Peyer's patch (tissue), 4 donors: ENCODE results near the gene PLA2G4E.

Experiments
- POLR2A ChIP-seq, 2 donors: fragments of 450-650 bp; IDR thresholded peaks; one replicate each; pipeline ENCODE4 v1.5.1; 2017; ENCODE audit warnings: antibody characterized with exemption in 2 of 2, mild to moderate bottlenecking in 2 of 2, moderate library complexity in 2 of 2
- TF ChIP-seq, protein P1 (sequence below), 6 experiments: fragments of 450-650 bp in 4 of 6; fragments of 200-600 bp in 2 of 6; sonication (generic) in 1 of 6; IDR thresholded peaks; one replicate each; pipeline ENCODE4 v1.5.1; 2017 to 2019; ENCODE audit warnings: antibody characterized with exemption in 6 of 6, mild to moderate bottlenecking in 3 of 6, moderate library complexity in 1 of 6

DNA sequence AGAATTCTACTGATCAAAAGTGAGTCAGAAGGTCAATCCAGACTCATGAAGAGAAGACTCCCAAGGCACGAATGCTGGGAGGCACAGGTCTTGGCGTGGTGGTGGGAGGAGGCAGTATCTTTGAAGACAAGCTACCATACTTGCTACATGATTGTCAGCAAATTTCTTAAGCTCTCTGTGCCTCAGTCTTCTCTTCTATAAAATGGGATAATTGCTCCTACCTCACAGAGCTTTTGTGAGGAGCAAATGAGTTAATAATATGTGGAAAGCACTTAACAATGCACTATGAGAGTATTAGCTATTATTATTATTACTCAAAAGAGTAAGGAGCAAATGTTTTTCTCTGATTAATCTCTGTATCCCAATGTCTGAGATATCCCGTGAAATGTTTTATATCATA lies 84.7 kb downstream of the PLA2G4E start:
- TF ChIP-seq, protein P1, sequence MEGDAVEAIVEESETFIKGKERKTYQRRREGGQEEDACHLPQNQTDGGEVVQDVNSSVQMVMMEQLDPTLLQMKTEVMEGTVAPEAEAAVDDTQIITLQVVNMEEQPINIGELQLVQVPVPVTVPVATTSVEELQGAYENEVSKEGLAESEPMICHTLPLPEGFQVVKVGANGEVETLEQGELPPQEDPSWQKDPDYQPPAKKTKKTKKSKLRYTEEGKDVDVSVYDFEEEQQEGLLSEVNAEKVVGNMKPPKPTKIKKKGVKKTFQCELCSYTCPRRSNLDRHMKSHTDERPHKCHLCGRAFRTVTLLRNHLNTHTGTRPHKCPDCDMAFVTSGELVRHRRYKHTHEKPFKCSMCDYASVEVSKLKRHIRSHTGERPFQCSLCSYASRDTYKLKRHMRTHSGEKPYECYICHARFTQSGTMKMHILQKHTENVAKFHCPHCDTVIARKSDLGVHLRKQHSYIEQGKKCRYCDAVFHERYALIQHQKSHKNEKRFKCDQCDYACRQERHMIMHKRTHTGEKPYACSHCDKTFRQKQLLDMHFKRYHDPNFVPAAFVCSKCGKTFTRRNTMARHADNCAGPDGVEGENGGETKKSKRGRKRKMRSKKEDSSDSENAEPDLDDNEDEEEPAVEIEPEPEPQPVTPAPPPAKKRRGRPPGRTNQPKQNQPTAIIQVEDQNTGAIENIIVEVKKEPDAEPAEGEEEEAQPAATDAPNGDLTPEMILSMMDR (IDR thresholded peaks at IDR 0.05) = no peak
- TF ChIP-seq POLR2A (IDR thresholded peaks at IDR 0.05) = no peak
